ENCODE measurements around the gene C4orf33.
"Not testable (repeated sequence)": the region's sequence is repeated elsewhere in the genome, so short reads cannot be mapped to it uniquely, and the experiment has no call there.

Gene C4orf33

DNA sequence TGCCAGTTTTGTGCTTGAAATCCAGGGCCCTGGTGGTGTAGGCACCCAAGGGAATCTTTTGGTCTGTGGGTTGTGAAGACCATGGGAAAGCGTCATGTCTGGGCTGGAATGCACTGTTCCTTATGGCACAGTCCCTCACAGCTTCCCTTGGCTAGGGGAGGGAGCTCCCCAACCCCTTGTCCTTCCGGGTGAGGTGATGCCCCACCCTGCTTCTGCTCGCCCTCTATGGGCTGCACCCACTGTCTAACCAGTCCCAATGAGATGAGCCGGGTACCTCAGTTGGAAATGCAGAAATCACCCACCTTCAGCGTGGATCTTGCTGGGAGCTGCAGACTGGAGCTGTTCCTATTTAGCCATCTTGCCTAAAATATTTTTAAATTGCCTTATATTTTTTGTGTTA lies 30.7 kb downstream of the C4orf33 start:
- WGBS (ENCODE audit: insufficient coverage, insufficient read length): no CpG with 5 or more reads among the region's 5 CpGs
- DNase-seq (ENCODE audit: low read depth, low spot score): not testable (repeated sequence)

DNA sequence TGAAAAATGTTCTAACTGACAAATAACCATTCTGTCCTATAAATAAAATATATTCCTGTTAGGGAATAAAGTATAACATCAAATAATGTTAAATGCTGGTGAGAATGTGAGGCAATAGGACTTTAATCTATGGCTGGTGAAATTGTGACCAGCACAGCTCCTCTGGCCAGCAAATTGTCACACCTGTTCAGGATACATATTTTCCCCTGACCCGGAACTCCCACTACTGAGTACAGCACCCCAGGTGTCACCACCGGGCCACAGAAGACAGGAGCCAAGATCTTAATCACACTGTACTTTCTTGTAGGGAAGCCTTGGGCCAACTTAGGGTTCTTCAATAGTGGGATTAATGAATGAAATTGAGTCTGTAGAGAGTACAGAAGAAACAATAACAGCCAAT lies 33.2 kb downstream of the C4orf33 start:
- Histone ChIP-seq H3K27me3 (ENCODE audit: control insufficient read depth, insufficient read depth, low read length) (no peaks in the 10 kb centered on the region), H3K27ac (ENCODE audit: low read length) (no peak overlapping the region), H3K4me1 (ENCODE audit: control insufficient read depth, insufficient read depth, low read length) (no peaks in the 10 kb centered on the region), H3K4me3 (ENCODE audit: low read length) (no peak overlapping the region), H3K9me3 (ENCODE audit: control insufficient read depth, insufficient read depth, low read length) (no peaks in the 10 kb centered on the region), H3K36me3 (ENCODE audit: control insufficient read depth, insufficient read depth, low read length) (no peaks in the 10 kb centered on the region)
- no peak for DNase-seq (ENCODE audit: low read depth, low spot score)
- WGBS (ENCODE audit: insufficient coverage, insufficient read length): no CpG with 5 or more reads among the region's 2 CpGs

More for the DNA sequence above, 30.7 kb downstream of the C4orf33 start:
- H3K4me3 ChIP-seq (ENCODE audit: low read length); H3K36me3 ChIP-seq (ENCODE audit: control insufficient read depth, insufficient read depth, low read length); H3K27me3 ChIP-seq (ENCODE audit: control insufficient read depth, insufficient read depth, low read length); H3K4me1 ChIP-seq (ENCODE audit: control insufficient read depth, insufficient read depth, low read length); H3K27ac ChIP-seq (ENCODE audit: low read length); H3K9me3 ChIP-seq (ENCODE audit: control insufficient read depth, insufficient read depth, low read length): not testable (repeated sequence)

DNA sequence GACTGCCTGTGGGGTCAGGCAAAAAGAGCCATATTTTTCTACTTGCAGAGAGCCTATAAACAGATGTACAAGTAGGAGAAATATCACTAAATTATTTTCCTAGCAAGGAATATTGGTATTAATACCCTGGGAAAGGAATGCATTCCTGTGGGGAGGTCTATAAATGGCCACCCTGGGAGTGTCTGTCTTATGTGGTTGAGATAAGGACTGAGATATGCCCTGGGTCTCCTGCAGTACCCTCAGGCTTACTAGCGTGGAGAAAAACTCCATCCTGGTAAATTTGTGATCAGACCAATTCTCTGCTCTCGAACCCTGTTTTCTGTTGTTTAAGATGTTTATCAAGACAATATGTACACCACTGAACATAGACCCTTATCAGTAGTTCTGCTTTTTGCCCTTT lies 35.4 kb downstream of the C4orf33 start:
- H3K27me3 ChIP-seq (ENCODE audit: control insufficient read depth, insufficient read depth, low read length): no peaks in the 10 kb centered on the region
- H3K9me3 ChIP-seq (ENCODE audit: control insufficient read depth, insufficient read depth, low read length): no peaks in the 10 kb centered on the region
- no peak overlapping the region for H3K4me3 ChIP-seq (ENCODE audit: low read length)
- WGBS (ENCODE audit: insufficient coverage, insufficient read length): no CpG with 5 or more reads among the region's 2 CpGs
- no peak for DNase-seq (ENCODE audit: low read depth, low spot score)
- H3K27ac ChIP-seq (ENCODE audit: low read length): no peak overlapping the region
- no peaks in the 10 kb centered on the region for H3K36me3 ChIP-seq (ENCODE audit: control insufficient read depth, insufficient read depth, low read length)
- no peaks in the 10 kb centered on the region for H3K4me1 ChIP-seq (ENCODE audit: control insufficient read depth, insufficient read depth, low read length)

DNA sequence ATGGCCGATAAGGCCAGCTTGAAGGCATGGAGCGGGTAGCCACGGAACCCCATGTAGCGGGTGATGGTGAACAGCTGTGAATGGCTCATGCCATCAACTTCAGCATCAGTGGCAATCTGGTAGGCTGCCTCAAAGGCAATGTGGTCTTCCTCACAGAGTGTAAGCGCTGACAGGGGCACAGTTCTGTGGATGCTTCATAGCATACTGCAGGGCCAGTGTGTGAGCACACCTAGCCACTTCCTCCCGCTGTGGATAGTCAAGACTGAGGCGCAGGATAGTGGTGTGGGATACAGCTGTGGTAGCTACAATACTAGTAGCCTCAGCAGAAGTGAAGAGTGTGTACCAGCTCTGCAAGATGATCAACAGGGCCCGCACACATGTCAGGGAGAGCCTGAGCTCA lies 40.5 kb downstream of the C4orf33 start:
- DNase-seq (ENCODE audit: low read depth, low spot score): no peak
- Histone ChIP-seq H3K4me1 (ENCODE audit: control insufficient read depth, insufficient read depth, low read length) (no peaks in the 10 kb centered on the region), H3K27ac (ENCODE audit: low read length) (no peak overlapping the region), H3K4me3 (ENCODE audit: low read length) (no peak overlapping the region), H3K36me3 (ENCODE audit: control insufficient read depth, insufficient read depth, low read length) (no peaks in the 10 kb centered on the region), H3K9me3 (ENCODE audit: control insufficient read depth, insufficient read depth, low read length) (no peaks in the 10 kb centered on the region), H3K27me3 (ENCODE audit: control insufficient read depth, insufficient read depth, low read length) (no peaks in the 10 kb centered on the region)
- no CpG with 5 or more reads among the region's 8 CpGs for WGBS (ENCODE audit: insufficient coverage, insufficient read length)

DNA sequence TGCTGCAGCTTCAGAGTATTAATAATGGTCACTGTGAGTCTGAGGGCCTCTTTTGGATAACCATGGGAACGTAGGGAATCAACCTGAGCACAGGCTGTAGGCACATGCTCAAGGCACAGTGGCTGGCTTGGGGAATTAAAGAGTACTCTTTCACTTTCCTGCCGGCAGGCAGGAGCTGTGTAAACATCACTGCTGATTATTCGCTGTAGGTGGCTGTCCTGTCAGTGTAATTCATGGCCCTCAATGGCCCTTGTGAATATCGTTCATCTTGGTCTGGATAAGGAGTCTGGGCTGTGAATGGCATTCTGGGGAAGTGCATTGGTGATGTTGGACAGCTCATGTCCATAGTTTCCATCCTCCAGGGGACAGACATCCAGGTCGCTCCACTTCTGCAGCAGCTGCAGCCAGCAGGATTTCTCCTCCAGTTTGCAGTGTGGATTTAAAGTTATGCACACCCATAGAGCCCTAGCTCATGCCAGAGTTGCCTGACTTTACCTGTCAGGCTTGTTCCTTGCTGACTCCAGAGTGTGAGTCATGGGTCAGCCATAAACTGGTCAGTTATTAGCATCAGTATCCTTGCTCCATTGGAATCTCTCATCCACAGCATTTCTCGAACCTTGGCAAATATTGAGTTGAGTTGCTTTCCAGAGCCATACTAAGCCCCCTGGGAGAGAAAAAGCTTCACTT lies 43.0 kb downstream of the C4orf33 start:
- WGBS (ENCODE audit: insufficient coverage, insufficient read length): no CpG with 5 or more reads among the region's 6 CpGs
- H3K4me3 ChIP-seq (ENCODE audit: low read length): no peak overlapping the region
- no peak overlapping the region for H3K27ac ChIP-seq (ENCODE audit: low read length)
- no peak for DNase-seq (ENCODE audit: low read depth, low spot score)
- no peaks in the 10 kb centered on the region for H3K36me3 ChIP-seq (ENCODE audit: control insufficient read depth, insufficient read depth, low read length)
- no peaks in the 10 kb centered on the region for H3K4me1 ChIP-seq (ENCODE audit: control insufficient read depth, insufficient read depth, low read length)
- no peaks in the 10 kb centered on the region for H3K27me3 ChIP-seq (ENCODE audit: control insufficient read depth, insufficient read depth, low read length)
- H3K9me3 ChIP-seq (ENCODE audit: control insufficient read depth, insufficient read depth, low read length): no peaks in the 10 kb centered on the region

DNA sequence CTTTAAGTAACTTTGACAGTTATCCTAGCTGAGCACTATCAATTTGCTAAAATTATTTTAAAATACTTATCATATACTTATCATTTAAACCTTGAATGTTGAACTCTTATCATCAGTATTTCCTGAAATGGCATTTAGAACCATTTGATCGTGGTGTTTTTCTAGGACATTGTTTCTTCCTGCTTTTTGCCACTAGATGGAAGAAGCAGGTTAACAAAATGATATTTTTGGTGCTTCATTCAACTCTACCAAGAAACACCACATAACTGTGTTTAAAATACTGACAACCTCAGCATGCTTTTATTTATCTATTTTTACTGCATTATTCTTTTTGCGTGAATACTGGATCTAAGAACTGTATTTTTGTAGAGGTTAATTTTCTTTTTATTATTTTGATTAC lies 44.6 kb downstream of the C4orf33 start:
- whole genome bisulfite sequencing (ENCODE audit: insufficient coverage, insufficient read length): no CpG with 5 or more reads among the region's 2 CpGs
- no peak overlapping the region for H3K4me3 ChIP-seq (ENCODE audit: low read length)
- H3K9me3 ChIP-seq (ENCODE audit: control insufficient read depth, insufficient read depth, low read length): no peaks in the 10 kb centered on the region
- no peaks in the 10 kb centered on the region for H3K4me1 ChIP-seq (ENCODE audit: control insufficient read depth, insufficient read depth, low read length)
- no peaks in the 10 kb centered on the region for H3K27me3 ChIP-seq (ENCODE audit: control insufficient read depth, insufficient read depth, low read length)
- DNase-seq (ENCODE audit: low read depth, low spot score): no peak
- no peak overlapping the region for H3K27ac ChIP-seq (ENCODE audit: low read length)
- H3K36me3 ChIP-seq (ENCODE audit: control insufficient read depth, insufficient read depth, low read length): no peaks in the 10 kb centered on the region

DNA sequence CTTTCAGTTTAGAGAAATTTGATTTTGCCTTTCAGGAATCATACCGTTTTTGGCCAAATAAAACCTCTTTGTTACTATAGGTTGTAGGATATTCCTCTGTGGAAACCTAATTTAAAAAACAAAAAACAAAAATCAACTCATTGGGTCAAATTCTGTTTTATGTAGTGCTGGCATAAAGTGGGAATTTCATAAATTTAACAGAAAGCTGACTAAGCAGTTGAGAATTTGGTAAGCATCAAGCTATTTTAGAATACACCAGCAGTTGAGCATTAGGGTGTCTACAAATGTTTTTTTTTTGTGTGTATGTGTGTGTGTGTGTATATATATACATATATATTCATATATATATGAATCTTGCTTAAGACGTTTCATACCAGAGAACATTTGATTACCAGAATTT lies 47.4 kb downstream of the C4orf33 start:
- no CpG with 5 or more reads among the region's 2 CpGs for WGBS (ENCODE audit: insufficient coverage, insufficient read length)
- no peak overlapping the region for H3K27ac ChIP-seq (ENCODE audit: low read length)

DNA sequence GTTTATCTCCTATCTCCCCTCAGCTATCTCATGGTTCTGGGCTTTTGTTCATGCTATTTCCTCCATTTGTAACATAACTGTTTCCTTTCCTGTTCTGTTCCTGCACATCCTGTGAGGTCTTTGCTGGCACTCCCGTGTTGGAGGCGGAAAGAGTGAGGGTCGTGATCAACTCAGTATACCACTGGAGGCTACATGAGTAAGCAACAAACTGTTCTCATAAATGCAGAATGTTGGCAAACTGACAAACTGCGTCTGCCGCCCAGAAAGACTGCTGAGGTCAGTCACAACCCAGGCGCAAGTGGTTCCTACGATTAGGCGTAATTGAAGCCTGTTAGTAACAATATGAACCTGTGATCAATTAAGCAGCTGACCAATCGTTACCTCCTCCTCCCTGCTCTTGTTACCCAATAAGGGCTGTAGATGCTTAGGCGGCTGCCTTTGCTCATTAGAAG lies 48.8 kb downstream of the C4orf33 start:
- no peaks in the 10 kb centered on the region for H3K9me3 ChIP-seq (ENCODE audit: control insufficient read depth, insufficient read depth, low read length)
- no peak for DNase-seq (ENCODE audit: low read depth, low spot score)
- H3K36me3 ChIP-seq (ENCODE audit: control insufficient read depth, insufficient read depth, low read length): no peaks in the 10 kb centered on the region
- WGBS (ENCODE audit: insufficient coverage, insufficient read length): no CpG with 5 or more reads among the region's 10 CpGs
- no peaks in the 10 kb centered on the region for H3K27me3 ChIP-seq (ENCODE audit: control insufficient read depth, insufficient read depth, low read length)
- no peak overlapping the region for H3K27ac ChIP-seq (ENCODE audit: low read length)
- no peaks in the 10 kb centered on the region for H3K4me1 ChIP-seq (ENCODE audit: control insufficient read depth, insufficient read depth, low read length)
- no peak overlapping the region for H3K4me3 ChIP-seq (ENCODE audit: low read length)

More for the DNA sequence above, 47.4 kb downstream of the C4orf33 start:
- Histone ChIP-seq H3K4me1 (ENCODE audit: control insufficient read depth, insufficient read depth, low read length) (no peaks in the 10 kb centered on the region), H3K36me3 (ENCODE audit: control insufficient read depth, insufficient read depth, low read length) (no peaks in the 10 kb centered on the region), H3K27me3 (ENCODE audit: control insufficient read depth, insufficient read depth, low read length) (no peaks in the 10 kb centered on the region), H3K4me3 (ENCODE audit: low read length) (no peak overlapping the region), H3K9me3 (ENCODE audit: control insufficient read depth, insufficient read depth, low read length) (no peaks in the 10 kb centered on the region)
- DNase-seq (ENCODE audit: low read depth, low spot score): no peak

DNA sequence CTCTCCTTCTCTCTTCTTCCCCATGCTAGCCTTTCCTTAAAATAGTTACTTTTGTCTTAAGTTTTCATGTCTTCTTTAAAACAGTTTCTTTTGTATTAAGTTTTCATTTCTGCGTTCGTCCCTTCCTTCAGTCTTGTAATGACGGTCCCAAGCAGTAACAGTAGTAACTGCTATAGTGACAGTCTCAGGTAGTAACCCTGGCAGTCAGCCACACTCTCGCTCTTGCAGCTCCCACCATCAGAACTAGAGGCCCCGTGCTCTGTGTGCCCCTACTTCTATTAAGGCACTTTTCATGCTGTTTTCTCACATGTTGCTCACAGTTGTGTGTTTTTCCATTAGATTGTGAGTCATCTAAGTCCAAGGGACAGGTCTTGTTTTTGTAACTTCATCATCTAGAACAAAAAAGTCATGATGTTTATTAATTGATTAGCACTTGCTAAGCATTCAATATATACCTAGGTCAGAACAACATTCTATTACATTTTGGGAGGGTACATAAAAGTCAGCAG lies 49.3 kb downstream of the C4orf33 start:
- Histone ChIP-seq H3K27me3 (ENCODE audit: control insufficient read depth, insufficient read depth, low read length) (no peaks in the 10 kb centered on the region), H3K27ac (ENCODE audit: low read length) (no peak overlapping the region), H3K4me3 (ENCODE audit: low read length) (no peak overlapping the region), H3K4me1 (ENCODE audit: control insufficient read depth, insufficient read depth, low read length) (no peaks in the 10 kb centered on the region), H3K36me3 (ENCODE audit: control insufficient read depth, insufficient read depth, low read length) (no peaks in the 10 kb centered on the region), H3K9me3 (ENCODE audit: control insufficient read depth, insufficient read depth, low read length) (no peaks in the 10 kb centered on the region)
- DNase-seq (ENCODE audit: low read depth, low spot score): no peak
- WGBS (ENCODE audit: insufficient coverage, insufficient read length): no CpG with 5 or more reads among the region's 5 CpGs

DNA sequence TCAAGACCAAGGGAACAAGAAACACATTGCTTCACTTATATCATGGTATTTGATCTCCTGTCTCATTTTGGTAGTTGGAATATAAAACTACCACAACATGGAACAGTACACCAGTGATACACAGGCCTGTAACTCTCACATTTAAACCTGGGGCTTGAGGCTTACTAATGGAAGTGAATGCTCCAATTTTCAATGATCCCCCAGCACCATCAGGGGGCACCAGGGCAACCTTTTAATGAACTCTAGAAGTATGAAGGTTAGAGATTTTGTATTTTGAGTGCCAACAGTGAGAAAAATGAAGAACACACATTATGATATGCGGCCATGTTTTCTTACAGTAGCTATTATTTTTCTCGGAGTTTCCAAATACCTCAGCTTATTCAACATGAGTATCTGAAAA lies 50.7 kb downstream of the C4orf33 start:
- WGBS (ENCODE audit: insufficient coverage, insufficient read length): no CpG with 5 or more reads among the region's 2 CpGs
- H3K27ac ChIP-seq (ENCODE audit: low read length): no peak overlapping the region
- no peaks in the 10 kb centered on the region for H3K9me3 ChIP-seq (ENCODE audit: control insufficient read depth, insufficient read depth, low read length)
- H3K36me3 ChIP-seq (ENCODE audit: control insufficient read depth, insufficient read depth, low read length): no peaks in the 10 kb centered on the region
- H3K4me1 ChIP-seq (ENCODE audit: control insufficient read depth, insufficient read depth, low read length): no peaks in the 10 kb centered on the region
- H3K4me3 ChIP-seq (ENCODE audit: low read length): no peak overlapping the region
- DNase-seq (ENCODE audit: low read depth, low spot score): no peak
- no peaks in the 10 kb centered on the region for H3K27me3 ChIP-seq (ENCODE audit: control insufficient read depth, insufficient read depth, low read length)

DNA sequence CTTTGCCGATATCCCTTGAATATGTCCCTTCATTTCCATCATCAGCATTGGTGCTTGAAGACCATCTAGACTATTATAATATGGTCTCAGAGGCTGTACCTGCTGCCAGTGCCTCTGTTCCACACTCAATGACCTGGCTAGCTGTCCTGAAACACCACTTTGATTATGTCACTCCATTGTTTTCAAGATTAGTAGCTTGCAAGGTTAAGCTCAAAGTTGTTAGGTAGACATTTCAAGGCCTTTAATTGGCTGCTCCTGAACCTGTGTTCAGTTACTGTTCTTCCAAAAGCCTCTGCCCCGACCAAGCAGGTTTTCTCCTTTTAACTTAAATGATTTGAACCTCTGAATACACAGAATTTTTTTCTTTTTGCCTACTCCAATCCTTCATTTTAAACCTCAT lies 52.9 kb downstream of the C4orf33 start:
- Histone ChIP-seq H3K4me1 (ENCODE audit: control insufficient read depth, insufficient read depth, low read length) (no peaks in the 10 kb centered on the region), H3K36me3 (ENCODE audit: control insufficient read depth, insufficient read depth, low read length) (no peaks in the 10 kb centered on the region), H3K27me3 (ENCODE audit: control insufficient read depth, insufficient read depth, low read length) (no peaks in the 10 kb centered on the region), H3K27ac (ENCODE audit: low read length) (no peak overlapping the region), H3K4me3 (ENCODE audit: low read length) (no peak overlapping the region), H3K9me3 (ENCODE audit: control insufficient read depth, insufficient read depth, low read length) (no peaks in the 10 kb centered on the region)
- no peak for DNase-seq (ENCODE audit: low read depth, low spot score)
- no CpG with 5 or more reads among the region's 2 CpGs for WGBS (ENCODE audit: insufficient coverage, insufficient read length)
